GM23248 (cell line): ENCODE measurements around the gene DDX10.

Source experiments
- EZH2 ChIP-seq: fragments of 200-600 bp; sonication (generic); IDR thresholded peaks from 2 replicates; pipeline ENCODE4 v1.6.1; 2018; ENCODE audit warnings: antibody characterized with exemption, mild to moderate bottlenecking; ENCODE audit not compliant: insufficient read depth, poor library complexity, severe bottlenecking
- EZH2phosphoT487 ChIP-seq: fragments of 200-600 bp; sonication (generic); IDR thresholded peaks from 2 replicates; pipeline ENCODE4 v1.6.1; 2018; ENCODE audit warnings: antibody characterized with exemption, moderate library complexity, mild to moderate bottlenecking, low read depth; ENCODE audit not compliant: insufficient read depth

- no peak for TF ChIP-seq EZH2
- TF ChIP-seq EZH2phosphoT487, result no peak
These were observed 36.1 kb upstream of the DDX10 start for GRCh38 chr11:108628812-108629211.
